Gastrocnemius medialis (tissue), 4 donors: ENCODE data around the gene IGF1R.

Experiments used
- CTCF ChIP-seq, 5 experiments: fragments of 450-650 bp in 3 of 5; fragments of 200-600 bp in 2 of 5; sonication (generic) in 2 of 5; IDR thresholded peaks in 4 of 5; conservative IDR thresholded peaks in 1 of 5; 1 replicate in 4 of 5; 2 replicates in 1 of 5; pipeline ENCODE4 v1.5.1; 2016 to 2019; ENCODE audit warnings: antibody characterized with exemption in 5 of 5, mild to moderate bottlenecking in 3 of 5, moderate library complexity in 3 of 5
- POLR2A ChIP-seq, 2 donors: fragments of 450-650 bp; IDR thresholded peaks; one replicate each; pipeline ENCODE4 v1.6.1; 2017; ENCODE audit warnings: antibody characterized with exemption in 2 of 2, mild to moderate bottlenecking in 2 of 2, moderate library complexity in 2 of 2

GRCh38 chr15:98853161-98853560 is 204.8 kb downstream of the IGF1R start:
- no peak for TF ChIP-seq POLR2A (IDR thresholded peaks at IDR 0.05)
- TF ChIP-seq CTCF (IDR thresholded peaks at IDR 0.05 in 4 of 5, conservative IDR thresholded peaks at IDR 0.05 in 1 of 5): peak in 3 of 5 experiments; percentile 6 to 15 (median 13)
